GM21528 (cell line): Measurements from ENCODE around the gene NARF.
"Not testable (repeated sequence)": the region's sequence is repeated elsewhere in the genome, so short reads cannot be mapped to it uniquely, and the experiment has no call there.

ENCODE experiments used
- ATAC-seq: cut with Tn5 transposase; IDR thresholded peaks from one replicate; pipeline ENCODE4 v1.9.1; 2021; ENCODE audit warnings: mild to moderate bottlenecking, moderate library complexity; ENCODE audit not compliant: unreplicated experiment, low FRiP score

NARF gene

DNA sequence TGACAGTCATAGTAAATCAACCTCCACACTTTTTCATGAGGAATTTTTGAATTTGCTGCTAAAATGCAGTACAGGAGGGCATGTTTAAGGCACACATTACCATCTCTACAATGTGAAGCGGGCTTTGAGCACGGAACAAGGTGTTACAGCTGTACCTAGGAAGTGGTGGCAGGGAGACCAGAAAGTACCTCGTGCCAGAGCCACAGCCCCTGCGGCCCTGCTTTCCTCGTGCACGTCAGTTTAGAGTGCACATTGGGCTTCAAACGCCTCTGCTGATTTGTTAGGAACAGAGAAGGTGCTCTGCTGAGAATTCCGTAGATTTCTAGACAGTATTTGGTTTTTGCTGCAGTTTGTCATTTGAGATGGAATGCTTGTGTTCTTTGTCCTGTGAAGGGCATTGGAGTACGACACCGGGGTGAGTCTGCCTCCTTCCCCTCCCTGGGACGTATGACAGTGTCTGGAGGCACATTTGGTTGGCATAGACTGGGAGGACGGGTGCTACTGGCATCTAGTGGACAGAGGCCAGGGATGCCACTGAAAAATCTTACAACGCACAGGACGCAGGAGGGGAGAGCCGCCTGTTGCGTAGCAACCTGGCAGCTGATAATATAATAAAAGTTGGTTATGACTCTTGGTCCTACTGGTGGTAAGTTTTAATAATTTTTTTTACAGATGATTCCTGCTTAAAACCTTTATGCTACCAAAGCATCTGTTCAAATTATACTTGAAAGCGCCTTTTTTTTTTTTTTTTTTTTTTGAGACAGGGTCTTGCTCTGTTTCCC lies 70.1 kb downstream of the NARF start:
- ATAC-seq = no peak

- ATAC-seq = no peak
These were observed 71.4 kb downstream of the NARF start for GRCh38 chr17:82529914-82530300.

- ATAC-seq = no peak
These were observed 72.9 kb downstream of the NARF start for GRCh38 chr17:82531431-82531881.

DNA sequence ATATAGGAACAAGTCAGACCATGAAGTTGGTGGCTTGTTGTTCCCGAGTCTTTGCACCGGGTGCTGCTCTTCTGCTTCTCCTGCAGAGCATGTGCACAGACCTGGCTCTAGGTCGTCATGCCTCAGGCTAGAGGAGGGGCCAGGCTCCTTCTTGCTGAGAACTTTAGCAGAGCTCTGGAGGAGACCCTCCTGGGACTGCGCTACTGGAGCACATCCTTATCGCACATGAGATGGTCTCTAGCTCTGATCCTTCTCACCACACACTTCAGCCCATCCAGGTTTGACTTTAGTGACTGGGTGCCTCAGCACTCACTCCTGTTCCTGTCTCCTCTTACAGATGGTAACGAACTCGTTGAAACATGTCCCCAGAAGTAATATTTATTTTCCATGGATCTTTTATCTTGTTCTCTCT lies 75.9 kb downstream of the NARF start:
- ATAC-seq = no peak

DNA sequence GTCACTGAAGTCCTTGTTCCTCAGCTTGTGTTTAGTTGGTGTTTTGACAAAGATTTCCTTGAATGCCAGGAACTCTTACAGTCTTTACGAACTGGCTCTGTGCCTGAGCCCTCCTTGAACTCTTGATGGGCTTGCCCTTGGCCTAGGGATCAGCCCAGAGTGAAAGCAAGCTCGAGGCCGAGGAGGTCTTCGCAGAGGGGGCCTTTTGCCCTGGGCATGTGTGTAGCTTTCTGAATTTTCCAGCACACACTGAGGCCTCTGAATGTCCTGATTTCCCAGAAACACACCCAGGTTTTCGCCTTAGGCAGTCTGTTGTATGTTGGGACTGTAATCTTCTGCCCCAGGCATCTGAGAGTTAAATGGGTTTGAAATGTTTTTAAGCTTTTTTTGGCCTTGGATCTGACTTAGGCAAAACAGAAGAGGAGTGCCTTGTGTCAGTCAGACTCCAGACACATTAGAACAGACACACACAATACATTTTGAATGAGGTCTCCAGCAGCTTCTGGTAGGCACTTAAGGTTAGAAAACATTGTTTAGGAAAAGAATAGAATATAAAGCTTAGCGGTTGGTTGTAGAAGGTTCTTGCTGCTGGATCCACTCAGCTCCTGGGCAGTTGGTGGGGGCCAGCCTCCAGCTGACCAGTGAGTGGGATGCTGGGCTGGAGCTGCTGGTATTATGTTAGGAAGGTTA lies 78.1 kb downstream of the NARF start:
- no peak for ATAC-seq

DNA sequence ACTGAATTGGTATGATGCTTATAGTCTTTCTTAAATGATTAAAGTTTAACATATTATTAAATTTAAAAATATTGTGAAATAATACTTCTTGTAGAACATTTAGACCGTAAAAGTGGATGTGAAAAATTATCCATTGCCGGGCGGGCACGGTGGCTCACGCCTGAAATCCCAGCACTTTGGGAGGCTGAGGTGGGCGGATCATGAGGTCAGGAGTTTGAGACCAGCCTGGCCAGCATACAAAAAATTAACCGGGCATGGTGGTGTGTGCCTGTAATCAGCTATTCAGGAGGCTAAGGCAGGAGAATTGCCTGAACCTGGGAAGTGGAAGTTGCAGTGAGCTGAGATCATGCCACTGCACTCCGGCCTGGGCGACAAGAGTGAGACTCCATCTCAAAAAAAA lies 78.7 kb downstream of the NARF start:
- ATAC-seq = not testable (repeated sequence)

DNA sequence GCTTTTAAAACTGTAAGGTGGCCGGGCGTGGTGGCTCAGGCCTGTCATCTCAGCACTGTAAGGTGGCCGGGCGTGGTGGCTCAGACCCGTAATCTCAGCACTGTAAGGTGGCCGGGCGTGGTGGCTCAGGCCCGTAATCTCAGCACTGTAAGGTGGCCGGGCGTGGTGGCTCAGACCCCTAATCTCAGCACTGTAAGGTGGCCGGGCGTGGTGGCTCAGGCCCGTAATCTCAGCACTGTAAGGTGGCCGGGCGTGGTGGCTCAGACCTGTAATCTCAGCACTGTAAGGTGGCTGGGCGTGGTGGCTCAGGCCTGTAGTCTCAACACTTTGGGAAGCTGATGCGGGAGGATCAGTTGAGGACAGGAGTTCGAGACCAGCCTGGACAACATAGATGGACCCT lies 80.5 kb downstream of the NARF start:
- ATAC-seq = not testable (repeated sequence)
